Stimulated activated naive B cell treated with anti-CD40 and anti-IgM and Interleukin-4, amounts not matched to agents 10 μg/mL and 1 μg/mL and 100 μg/mL, for 72 hours (primary cell): ENCODE results near the gene GORASP2.
"Not testable (repeated sequence)": the region's sequence is repeated elsewhere in the genome, so short reads cannot be mapped to it uniquely, and the experiment has no call there.

Experiments used
- ATAC-seq, 2 donors: fragments of 150-1000 bp; cut with Tn5 transposase; replicated peaks; 2 replicates each; pipeline ENCODE4 v1.10.0; 2021; ENCODE audit warnings: moderate library complexity in 1 of 2
- DNase-seq: peaks from one replicate; pipeline ENCODE4 v3.0.0; 2021
- H3K27ac Mint-ChIP-seq: one replicate; pipeline ENCODE4 v1.8.0; 2022; ENCODE audit warnings: mild to moderate bottlenecking, mixed read lengths
- H3K27me3 Mint-ChIP-seq, 2 donors: one replicate each; pipeline ENCODE4 v1.8.0; 2022; ENCODE audit warnings: mixed read lengths in 2 of 2
- H3K36me3 Mint-ChIP-seq, 2 donors: one replicate each; pipeline ENCODE4 v1.8.0; 2022; ENCODE audit warnings: mixed read lengths in 2 of 2, mild to moderate bottlenecking in 1 of 2
- H3K4me1 Mint-ChIP-seq, 2 donors: one replicate each; pipeline ENCODE4 v1.8.0; 2022; ENCODE audit warnings: mixed read lengths in 2 of 2, mild to moderate bottlenecking in 1 of 2
- H3K4me3 Mint-ChIP-seq, 2 donors: one replicate each; pipeline ENCODE4 v1.8.0; 2022; ENCODE audit warnings: mild to moderate bottlenecking in 2 of 2, mixed read lengths in 2 of 2, moderate library complexity in 1 of 2
- H3K9me3 Mint-ChIP-seq, 2 donors: one replicate each; pipeline ENCODE4 v1.8.0; 2022; ENCODE audit warnings: mixed read lengths in 2 of 2, mild to moderate bottlenecking in 1 of 2

GORASP2 gene

GRCh38 chr2:170911314-170911889, 17.7 kb upstream of the GORASP2 start:
- DNase-seq (no peak), ATAC-seq (no peak)
- Mint-ChIP-seq H3K36me3 (peaks cover 11 to 30% of the 10 kb centered on the region in 2 donors), H3K4me3 (no peak overlapping the region), H3K4me1 (no peaks in the 10 kb centered on the region), H3K27ac (no peak overlapping the region), H3K27me3 (peaks cover 5 to 15% of the 10 kb centered on the region in 2 donors), H3K9me3 (peaks cover 35 to 37% of the 10 kb centered on the region in 2 donors)

- H3K36me3 Mint-ChIP-seq: peaks cover 19 to 36% of the 10 kb centered on the region in 2 donors
- not testable (repeated sequence) for DNase-seq, H3K4me3 Mint-ChIP-seq, H3K4me1 Mint-ChIP-seq, H3K27ac Mint-ChIP-seq, ATAC-seq
- peaks cover 37 to 41% of the 10 kb centered on the region in 2 donors for H3K9me3 Mint-ChIP-seq
- peaks cover 5 to 15% of the 10 kb centered on the region in 2 donors for H3K27me3 Mint-ChIP-seq
Observed at GRCh38 chr2:170914994-170915666, 13.9 kb upstream of the GORASP2 start.

DNA sequence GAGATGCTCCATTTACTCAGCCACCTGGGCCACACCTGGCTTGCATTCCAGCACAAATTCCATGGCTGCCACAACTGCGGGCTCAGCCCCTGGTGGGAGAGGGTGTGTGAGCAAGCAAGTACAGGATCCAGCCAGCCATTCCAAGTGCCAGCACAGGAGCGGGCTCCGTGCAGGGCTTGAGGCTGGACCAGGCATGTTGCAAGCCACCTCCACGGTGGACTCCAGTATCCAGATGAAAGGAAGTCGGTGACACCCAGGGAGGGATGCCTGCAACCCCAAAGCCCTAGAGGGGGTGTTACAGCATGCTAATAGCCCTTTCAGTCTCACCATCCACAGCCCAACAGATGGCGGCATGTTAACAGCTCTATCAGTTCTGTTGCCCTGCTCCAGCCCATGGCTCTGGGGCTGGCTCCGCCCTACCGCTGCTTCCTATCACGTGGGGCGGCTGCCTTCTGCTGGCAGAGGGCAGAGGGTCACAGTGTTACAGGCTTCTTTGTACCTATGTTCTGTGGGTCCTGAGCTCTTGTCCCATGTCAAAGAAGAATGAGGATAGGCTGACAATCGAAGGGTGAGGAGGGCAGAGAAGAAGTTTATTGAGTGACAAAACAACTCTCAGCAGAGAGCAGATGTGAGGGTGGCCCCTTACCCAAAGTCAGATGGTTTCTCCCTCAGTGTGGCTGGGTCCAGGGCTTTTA, 11.7 kb upstream of the GORASP2 start:
- H3K27me3 Mint-ChIP-seq: peaks cover 5 to 15% of the 10 kb centered on the region in 2 donors
- no peak overlapping the region for H3K4me3 Mint-ChIP-seq
- no peak for ATAC-seq
- H3K9me3 Mint-ChIP-seq: peaks cover 28 to 32% of the 10 kb centered on the region in 2 donors
- peaks cover 19 to 31% of the 10 kb centered on the region in 2 donors for H3K36me3 Mint-ChIP-seq
- no peaks in the 10 kb centered on the region for H3K4me1 Mint-ChIP-seq
- no peak overlapping the region for H3K27ac Mint-ChIP-seq
- DNase-seq: no peak

- Mint-ChIP-seq H3K27me3 (peaks cover 5 to 12% of the 10 kb centered on the region in 2 donors), H3K36me3 (peaks cover 15 to 28% of the 10 kb centered on the region in 2 donors), H3K9me3 (peaks cover 24 to 28% of the 10 kb centered on the region in 2 donors), H3K4me1 (no peaks in the 10 kb centered on the region), H3K27ac (no peak overlapping the region), H3K4me3 (no peak overlapping the region)
- DNase-seq: no peak
- ATAC-seq: no peak
Observed at GRCh38 chr2:170917957-170918356, 11.1 kb upstream of the GORASP2 start.

DNA sequence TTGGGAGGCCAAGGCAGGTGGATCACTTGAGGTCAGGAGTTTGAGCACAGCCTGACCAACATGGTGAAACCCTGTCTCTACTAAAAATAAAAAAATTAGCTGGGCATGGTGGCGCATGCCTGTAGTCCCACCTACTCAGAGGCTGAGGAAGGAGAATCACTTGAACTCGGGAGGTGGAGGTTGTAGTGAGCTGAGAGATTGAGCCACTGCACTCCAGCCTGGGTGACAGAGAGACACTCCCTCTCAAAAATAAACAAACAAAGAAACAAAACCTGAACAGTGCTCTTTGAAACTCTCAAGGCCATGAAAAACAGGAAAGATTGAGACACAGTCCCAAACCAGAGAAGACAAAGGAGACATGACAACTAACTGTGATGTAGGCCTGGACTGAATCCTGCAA, 7.2 kb upstream of the GORASP2 start:
- ATAC-seq, H3K27me3 Mint-ChIP-seq, H3K4me1 Mint-ChIP-seq, H3K4me3 Mint-ChIP-seq, DNase-seq: not testable (repeated sequence)
- Mint-ChIP-seq H3K9me3 (peaks cover 12% of the 10 kb centered on the region in 2 donors), H3K36me3 (peaks cover 8 to 12% of the 10 kb centered on the region in 2 donors), H3K27ac (peak overlapping the region; percentile 54)

- Mint-ChIP-seq H3K9me3 (peaks cover 5 to 7% of the 10 kb centered on the region in 2 donors), H3K27ac (no peak overlapping the region), H3K27me3 (no peaks in the 10 kb centered on the region), H3K4me3 (no peak overlapping the region), H3K4me1 (peaks cover 0 to 6% of the 10 kb centered on the region in 2 donors), H3K36me3 (peaks cover 3 to 5% of the 10 kb centered on the region in 2 donors)
- ATAC-seq (peak; percentile 86 to 92), DNase-seq (no peak)
Observed at GRCh38 chr2:170922634-170923494, 6.2 kb upstream of the GORASP2 start.

- ATAC-seq (no peak), DNase-seq (no peak)
- Mint-ChIP-seq H3K4me3 (no peak overlapping the region), H3K36me3 (peaks cover 0 to 3% of the 10 kb centered on the region in 2 donors), H3K27me3 (no peaks in the 10 kb centered on the region), H3K27ac (no peak overlapping the region), H3K4me1 (peaks cover 7 to 14% of the 10 kb centered on the region in 2 donors), H3K9me3 (peaks cover 0 to 6% of the 10 kb centered on the region in 2 donors)
Observed at GRCh38 chr2:170923799-170924198, 5.3 kb upstream of the GORASP2 start.

DNA sequence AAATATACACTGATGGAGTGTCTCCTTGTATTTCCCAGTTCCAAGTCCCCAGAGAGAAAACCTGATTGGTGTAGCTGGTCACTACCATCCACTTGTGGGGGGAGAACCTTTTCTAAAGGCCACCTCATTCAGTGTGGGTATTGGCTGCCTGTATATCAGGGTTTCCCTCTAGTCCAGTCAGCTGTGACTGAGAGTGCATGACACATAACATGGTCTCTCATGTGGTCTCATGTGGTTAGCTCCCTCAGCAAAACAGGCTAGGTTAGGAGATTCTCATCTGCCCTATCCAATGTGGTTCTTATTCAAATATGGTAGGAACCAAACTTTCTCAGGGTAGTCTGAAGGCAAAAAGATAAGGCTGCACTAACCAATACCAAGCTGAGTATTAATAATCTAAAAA, 4.1 kb upstream of the GORASP2 start:
- Mint-ChIP-seq H3K4me3 (no peak overlapping the region), H3K27me3 (no peaks in the 10 kb centered on the region), H3K27ac (peak overlapping the region; percentile 59), H3K9me3 (peaks cover 0 to 6% of the 10 kb centered on the region in 2 donors), H3K4me1 (peaks cover 7 to 14% of the 10 kb centered on the region in 2 donors), H3K36me3 (no peaks in the 10 kb centered on the region)
- ATAC-seq (no peak), DNase-seq (no peak)

GRCh38 chr2:170925923-170926322, 3.1 kb upstream of the GORASP2 start:
- DNase-seq: no peak
- H3K27ac Mint-ChIP-seq: no peak overlapping the region
- peaks cover 0 to 6% of the 10 kb centered on the region in 2 donors for H3K9me3 Mint-ChIP-seq
- H3K4me3 Mint-ChIP-seq: no peak overlapping the region
- H3K27me3 Mint-ChIP-seq: no peaks in the 10 kb centered on the region
- ATAC-seq: no peak
- H3K36me3 Mint-ChIP-seq: no peaks in the 10 kb centered on the region
- peaks cover 11 to 21% of the 10 kb centered on the region in 2 donors for H3K4me1 Mint-ChIP-seq

DNA sequence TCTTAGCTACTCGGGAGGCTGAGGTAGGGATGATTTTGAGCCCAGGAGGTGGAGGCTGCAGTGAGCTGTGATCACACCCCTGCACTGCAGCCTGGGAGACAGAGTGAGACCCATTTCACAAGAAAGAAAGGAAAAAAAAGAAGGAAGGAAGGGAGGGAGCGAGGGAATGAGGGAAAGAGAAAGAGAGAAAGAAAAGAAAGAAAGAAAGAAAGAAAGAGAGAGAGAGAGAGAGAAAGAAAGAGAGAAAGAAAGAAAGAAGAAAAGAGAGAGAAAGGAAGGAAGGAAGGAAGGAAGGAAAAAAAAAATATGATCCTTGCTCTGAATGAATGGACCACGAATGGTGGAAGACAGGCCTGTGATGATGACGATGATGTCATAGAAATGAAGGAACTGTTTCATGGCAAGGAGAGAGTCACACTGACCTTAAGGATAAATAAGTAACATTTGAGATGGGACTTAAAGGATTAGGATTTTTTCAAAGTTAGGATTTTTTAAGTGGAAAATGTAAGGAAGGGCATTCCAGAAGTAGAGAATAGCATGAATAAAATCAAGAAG, 2.2 kb upstream of the GORASP2 start:
- Mint-ChIP-seq H3K4me1 (peaks cover 13 to 30% of the 10 kb centered on the region in 2 donors), H3K36me3 (no peaks in the 10 kb centered on the region), H3K9me3 (peaks cover 0 to 6% of the 10 kb centered on the region in 2 donors), H3K27ac (peak overlapping the region; percentile 66), H3K4me3 (peak overlapping the region in 1 of 2 donors; percentile 44), H3K27me3 (no peaks in the 10 kb centered on the region)
- ATAC-seq (no peak), DNase-seq (no peak)

DNA sequence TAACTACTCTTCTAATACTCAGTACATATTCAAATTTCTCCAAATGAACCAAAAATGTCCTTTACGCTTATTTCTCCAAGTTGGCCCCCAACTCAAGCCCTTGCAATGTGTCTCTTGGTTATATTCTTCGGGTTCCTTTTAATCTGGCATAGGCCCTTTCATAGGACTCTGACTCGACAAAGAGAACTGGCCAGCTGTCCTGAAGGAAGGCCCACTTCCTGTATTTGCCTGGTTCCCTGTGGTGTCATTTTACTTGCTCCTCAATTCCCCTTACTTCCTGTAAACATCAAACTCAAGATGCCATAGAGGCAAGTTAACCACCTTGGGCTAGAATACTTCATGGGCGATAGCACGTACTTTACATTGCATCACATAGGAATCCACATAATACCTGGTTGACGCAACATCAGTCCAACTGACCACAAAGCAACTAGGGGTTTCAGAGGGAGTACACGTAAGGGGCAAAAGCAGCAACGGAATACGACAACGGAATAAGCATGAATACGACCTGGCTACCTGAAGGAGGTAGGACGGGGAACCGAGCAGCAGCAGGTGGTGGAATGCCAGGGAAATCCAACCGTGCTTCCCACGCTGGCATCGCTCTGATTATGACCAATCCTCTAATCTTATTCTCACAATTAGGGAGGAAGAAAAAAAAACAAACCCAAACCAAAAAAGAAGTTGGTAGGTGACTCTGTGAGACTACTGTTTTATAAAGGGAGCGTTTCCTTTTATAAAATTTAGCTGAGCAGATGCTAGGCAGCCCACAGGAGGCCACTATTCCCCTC, 823 bp upstream of the GORASP2 start:
- H3K27ac Mint-ChIP-seq: peak overlapping the region; percentile 96
- peak overlapping the region; percentile 92 to 93 for H3K4me3 Mint-ChIP-seq
- no peaks in the 10 kb centered on the region for H3K27me3 Mint-ChIP-seq
- peaks cover 0 to 4% of the 10 kb centered on the region in 2 donors for H3K9me3 Mint-ChIP-seq
- ATAC-seq (no peak), DNase-seq (no peak)
- H3K4me1 Mint-ChIP-seq: peaks cover 16 to 36% of the 10 kb centered on the region in 2 donors
- H3K36me3 Mint-ChIP-seq: peaks cover 2 to 4% of the 10 kb centered on the region in 2 donors

DNA sequence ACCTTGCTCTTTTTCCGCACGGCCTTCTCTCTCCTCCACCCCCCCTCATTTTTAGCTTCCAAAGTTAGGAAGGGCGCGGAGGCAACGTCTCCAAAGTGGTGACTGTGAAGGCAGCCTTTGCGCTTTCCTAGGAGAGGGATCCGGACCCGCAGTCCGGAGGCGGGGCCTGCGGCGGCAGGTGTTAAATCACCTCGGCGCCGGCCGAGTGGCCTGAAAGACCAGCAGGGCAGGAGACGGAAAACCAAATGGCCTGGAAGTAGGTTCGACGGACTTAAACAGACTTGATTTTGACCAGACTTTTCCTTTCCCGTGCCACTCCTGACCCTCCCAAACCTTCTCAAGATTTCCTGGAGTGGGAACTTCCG, 615 bp downstream of the GORASP2 start:
- ATAC-seq (peak; percentile 5 to 12), DNase-seq (peak; percentile 39)
- Mint-ChIP-seq H3K27ac (peak overlapping the region; percentile 98), H3K27me3 (no peaks in the 10 kb centered on the region), H3K36me3 (peaks cover 4 to 7% of the 10 kb centered on the region in 2 donors), H3K4me1 (peaks cover 17 to 36% of the 10 kb centered on the region in 2 donors), H3K9me3 (peaks cover 0 to 3% of the 10 kb centered on the region in 2 donors), H3K4me3 (peak overlapping the region; percentile 92 to 93)
